GM10266 (cell line): ENCODE measurements around the gene SIVA1.

Source experiments
- DNase-seq: peaks from one replicate; pipeline ENCODE4 v3.0.0; 2012; ENCODE audit errors: extremely low spot score
- TF ChIP-seq, protein P1 (sequence below): IDR thresholded peaks from 2 replicates; pipeline ENCODE4 v1.5.1; 2012; ENCODE audit warnings: mild to moderate bottlenecking, low read depth; ENCODE audit not compliant: control insufficient read depth, insufficient read depth; ENCODE audit errors: missing control alignments

Gene SIVA1

DNA sequence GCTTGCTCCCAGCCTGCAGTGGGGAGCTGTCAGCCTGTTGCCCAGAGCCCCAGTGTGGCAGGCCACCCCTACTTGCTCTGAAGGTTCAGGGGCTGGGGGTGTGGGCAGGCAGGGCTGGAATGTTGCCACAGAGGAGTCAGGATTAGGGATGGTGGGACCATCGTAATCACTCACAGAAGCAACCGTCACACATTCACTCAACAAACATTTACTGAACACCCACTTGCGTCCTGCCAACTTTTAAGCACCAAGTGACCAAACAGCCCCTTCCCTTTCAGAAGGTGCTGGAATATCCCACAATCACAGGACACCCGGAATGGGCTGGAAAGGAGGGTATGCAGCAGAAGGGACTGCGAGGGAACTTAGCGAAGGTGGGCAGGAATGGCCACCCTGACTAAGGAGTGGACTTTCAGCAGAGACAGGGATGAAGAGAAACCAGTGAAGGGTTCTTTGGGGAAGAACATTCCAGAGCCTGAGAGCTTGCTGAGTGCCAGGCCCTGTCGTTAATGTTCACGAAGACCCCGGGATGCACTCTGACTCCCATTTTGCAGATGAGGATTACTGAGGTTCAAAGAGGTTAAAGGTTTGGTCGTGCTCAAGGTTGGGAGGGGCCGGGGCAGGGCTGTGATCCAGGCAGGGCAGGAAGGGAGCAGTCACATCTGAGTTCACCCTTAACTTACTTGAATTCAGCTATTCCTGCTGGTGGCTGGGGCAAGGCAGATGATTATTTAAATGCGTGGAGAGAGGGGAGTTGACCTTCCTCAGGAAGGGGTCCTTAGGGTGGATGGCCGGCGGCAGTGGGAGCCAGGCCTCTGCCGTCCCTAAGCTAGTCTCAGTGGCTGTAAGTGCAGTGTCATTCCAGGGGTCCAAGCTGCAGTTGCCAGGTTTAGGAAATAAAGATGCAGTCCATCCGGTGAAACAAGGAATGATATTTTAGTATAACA is 45.6 kb downstream of the SIVA1 start:
- no peak for DNase-seq
- TF ChIP-seq, protein P1, sequence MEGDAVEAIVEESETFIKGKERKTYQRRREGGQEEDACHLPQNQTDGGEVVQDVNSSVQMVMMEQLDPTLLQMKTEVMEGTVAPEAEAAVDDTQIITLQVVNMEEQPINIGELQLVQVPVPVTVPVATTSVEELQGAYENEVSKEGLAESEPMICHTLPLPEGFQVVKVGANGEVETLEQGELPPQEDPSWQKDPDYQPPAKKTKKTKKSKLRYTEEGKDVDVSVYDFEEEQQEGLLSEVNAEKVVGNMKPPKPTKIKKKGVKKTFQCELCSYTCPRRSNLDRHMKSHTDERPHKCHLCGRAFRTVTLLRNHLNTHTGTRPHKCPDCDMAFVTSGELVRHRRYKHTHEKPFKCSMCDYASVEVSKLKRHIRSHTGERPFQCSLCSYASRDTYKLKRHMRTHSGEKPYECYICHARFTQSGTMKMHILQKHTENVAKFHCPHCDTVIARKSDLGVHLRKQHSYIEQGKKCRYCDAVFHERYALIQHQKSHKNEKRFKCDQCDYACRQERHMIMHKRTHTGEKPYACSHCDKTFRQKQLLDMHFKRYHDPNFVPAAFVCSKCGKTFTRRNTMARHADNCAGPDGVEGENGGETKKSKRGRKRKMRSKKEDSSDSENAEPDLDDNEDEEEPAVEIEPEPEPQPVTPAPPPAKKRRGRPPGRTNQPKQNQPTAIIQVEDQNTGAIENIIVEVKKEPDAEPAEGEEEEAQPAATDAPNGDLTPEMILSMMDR: no peak

DNA sequence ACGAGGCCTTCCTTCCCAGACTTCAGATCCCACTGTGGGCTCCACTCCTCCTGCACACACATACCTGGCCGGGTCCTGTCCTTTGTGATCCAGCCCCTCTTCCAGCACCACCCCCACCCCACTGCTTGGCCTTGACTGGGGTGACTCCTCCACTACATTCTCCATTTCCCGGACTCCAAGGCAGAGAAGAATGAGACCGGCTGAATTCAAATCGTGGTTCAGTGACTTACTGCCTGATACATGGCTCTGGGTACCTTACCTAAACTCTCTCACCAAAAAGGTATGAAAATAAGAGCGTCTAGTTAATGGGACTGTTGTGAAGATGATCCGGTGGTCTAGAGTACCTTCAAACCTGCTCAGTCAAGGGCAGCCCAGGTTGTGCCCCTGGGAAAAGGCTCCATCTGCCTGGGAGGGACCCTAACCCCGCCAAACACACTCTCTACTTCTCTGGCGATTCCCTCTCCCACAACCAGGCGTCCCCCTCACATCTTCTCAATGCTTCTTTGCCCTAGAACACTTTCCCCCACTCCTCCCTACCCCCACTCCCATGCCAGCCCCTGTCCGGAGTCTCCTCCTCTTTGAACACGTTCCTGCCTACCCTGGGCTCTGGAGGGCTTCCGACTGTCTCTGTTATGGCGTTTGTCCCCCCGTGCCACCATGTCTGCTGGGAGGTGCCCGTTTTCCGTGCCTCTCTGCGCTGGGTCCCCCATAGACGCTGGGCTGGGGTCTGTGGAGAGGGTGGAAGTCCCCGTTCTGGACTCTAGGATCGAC is 46.5 kb downstream of the SIVA1 start:
- TF ChIP-seq, protein P1: no peak
- DNase-seq: no peak

DNA sequence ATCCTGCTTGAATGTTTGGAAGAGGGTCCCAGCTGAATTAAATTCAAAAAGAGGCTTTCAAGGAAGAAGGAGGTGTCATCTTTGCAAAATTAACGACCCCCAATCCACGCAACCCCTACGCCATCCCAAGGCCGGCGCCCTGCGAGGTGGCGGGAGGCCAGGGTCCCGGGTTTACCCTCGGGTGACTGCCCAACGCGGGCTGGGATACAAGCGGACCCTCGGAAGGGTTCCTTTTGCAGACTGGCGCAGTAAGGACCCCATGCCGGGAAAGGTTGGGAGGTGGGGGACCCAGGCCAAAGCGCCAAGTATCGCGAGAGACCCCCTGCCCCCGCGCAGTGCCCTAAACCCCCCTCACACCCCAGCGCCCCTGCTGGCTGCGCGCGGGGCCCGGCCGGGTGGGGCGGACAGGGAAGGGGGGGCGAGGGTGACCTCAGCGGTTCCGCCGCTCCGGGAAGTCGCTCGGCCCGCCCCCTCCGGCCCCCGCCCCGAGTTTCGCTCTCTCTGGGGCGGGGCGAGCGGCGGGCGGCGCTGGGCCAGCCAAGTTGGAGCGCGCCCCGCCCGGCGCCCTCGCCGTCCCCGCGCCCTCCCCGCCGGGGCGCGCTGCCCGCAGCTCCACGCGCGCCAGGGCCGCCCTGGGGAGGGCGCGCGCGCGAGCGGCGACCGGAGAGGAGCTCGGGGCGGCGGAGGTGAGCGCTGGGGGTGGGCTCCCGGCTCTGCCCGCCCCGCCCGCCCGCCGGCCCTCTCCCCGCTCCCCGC is 47.2 kb downstream of the SIVA1 start:
- TF ChIP-seq, protein P1: peak; percentile 38
- peak; percentile 96 for DNase-seq

DNA sequence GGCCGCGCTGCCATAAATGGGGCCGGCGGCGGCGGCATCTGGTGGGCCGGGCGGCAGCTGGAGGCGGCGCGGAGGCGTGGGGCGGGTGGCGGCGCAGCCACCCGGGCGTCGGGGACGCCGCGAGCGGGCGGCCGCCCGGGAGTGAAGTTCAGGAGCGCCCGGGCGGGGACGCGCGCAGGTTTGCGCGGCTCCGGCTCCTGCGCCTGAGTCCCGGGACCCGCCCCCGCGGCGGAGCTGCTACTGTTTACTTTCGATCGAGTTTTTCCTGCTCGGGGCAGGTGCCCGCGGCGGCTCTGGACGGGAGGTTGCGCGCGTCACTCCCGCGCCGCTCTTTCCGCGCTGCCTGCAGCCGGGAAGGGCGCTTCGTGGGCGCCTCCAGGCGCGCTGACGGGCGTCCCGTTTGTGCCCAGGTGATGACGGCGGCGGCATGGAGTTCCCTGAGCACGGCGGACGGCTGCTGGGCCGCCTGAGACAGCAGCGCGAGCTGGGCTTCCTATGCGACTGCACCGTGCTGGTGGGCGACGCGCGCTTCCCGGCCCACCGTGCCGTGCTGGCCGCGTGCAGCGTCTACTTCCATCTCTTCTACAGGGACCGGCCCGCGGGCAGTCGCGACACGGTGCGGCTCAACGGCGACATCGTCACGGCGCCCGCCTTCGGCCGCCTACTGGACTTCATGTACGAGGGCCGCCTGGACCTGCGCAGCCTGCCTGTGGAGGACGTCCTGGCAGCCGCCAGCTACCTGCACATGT is 48.0 kb downstream of the SIVA1 start, which contains the start of gene ZBTB42:
Gene ZBTB42 (plus strand): TSS at position 331 of the 749 bp plus-strand sequence. CDS start 97 bp downstream, at position 428.
- DNase-seq: peak; percentile 82

DNA sequence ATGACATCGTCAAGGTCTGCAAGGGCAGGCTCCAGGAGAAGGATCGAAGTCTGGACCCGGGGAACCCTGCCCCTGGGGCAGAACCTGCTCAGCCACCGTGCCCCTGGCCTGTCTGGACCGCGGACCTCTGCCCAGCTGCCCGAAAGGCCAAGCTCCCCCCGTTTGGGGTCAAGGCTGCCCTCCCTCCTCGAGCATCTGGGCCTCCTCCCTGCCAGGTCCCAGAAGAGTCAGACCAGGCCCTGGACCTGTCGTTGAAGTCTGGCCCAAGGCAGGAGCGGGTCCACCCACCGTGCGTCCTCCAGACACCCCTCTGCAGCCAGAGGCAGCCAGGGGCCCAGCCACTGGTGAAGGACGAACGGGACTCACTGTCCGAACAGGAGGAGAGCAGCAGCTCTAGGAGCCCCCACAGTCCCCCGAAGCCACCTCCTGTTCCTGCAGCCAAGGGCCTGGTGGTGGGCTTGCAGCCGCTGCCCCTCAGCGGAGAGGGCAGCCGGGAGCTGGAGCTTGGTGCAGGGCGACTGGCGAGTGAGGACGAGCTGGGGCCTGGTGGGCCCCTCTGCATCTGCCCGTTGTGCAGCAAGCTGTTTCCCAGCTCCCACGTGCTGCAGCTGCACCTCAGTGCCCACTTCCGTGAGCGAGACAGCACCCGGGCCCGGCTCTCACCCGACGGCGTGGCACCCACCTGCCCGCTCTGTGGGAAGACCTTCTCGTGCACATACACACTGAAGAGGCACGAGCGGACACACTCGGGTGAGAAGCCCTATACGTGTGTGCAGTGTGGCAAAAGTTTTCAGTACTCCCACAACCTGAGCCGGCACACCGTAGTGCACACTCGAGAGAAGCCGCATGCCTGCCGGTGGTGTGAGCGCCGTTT is 48.8 kb downstream of the SIVA1 start:
- TF ChIP-seq, protein P1: no peak
- DNase-seq: no peak

More for the DNA sequence above, 48.0 kb downstream of the SIVA1 start, which contains the start of gene ZBTB42:
- TF ChIP-seq, protein P1: no peak
